ENCODE data around the gene NTN1.

GRCh38 chr17:9123594-9124553 is 102.6 kb downstream of the NTN1 start:
- TF ChIP-seq, protein P1, sequence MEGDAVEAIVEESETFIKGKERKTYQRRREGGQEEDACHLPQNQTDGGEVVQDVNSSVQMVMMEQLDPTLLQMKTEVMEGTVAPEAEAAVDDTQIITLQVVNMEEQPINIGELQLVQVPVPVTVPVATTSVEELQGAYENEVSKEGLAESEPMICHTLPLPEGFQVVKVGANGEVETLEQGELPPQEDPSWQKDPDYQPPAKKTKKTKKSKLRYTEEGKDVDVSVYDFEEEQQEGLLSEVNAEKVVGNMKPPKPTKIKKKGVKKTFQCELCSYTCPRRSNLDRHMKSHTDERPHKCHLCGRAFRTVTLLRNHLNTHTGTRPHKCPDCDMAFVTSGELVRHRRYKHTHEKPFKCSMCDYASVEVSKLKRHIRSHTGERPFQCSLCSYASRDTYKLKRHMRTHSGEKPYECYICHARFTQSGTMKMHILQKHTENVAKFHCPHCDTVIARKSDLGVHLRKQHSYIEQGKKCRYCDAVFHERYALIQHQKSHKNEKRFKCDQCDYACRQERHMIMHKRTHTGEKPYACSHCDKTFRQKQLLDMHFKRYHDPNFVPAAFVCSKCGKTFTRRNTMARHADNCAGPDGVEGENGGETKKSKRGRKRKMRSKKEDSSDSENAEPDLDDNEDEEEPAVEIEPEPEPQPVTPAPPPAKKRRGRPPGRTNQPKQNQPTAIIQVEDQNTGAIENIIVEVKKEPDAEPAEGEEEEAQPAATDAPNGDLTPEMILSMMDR (IDR thresholded peaks at IDR 0.05): no peak
- TF ChIP-seq EP300 (IDR thresholded peaks at IDR 0.05) (no peak), POLR2A (IDR thresholded peaks at IDR 0.05) (no peak)

Measured in gastroesophageal sphincter (tissue), 3 donors.